ENCODE results near the gene TMEM9.
A peak's percentile ranks its signal among the peaks of the same experiment; 100 is the strongest.

TMEM9 gene

DNA sequence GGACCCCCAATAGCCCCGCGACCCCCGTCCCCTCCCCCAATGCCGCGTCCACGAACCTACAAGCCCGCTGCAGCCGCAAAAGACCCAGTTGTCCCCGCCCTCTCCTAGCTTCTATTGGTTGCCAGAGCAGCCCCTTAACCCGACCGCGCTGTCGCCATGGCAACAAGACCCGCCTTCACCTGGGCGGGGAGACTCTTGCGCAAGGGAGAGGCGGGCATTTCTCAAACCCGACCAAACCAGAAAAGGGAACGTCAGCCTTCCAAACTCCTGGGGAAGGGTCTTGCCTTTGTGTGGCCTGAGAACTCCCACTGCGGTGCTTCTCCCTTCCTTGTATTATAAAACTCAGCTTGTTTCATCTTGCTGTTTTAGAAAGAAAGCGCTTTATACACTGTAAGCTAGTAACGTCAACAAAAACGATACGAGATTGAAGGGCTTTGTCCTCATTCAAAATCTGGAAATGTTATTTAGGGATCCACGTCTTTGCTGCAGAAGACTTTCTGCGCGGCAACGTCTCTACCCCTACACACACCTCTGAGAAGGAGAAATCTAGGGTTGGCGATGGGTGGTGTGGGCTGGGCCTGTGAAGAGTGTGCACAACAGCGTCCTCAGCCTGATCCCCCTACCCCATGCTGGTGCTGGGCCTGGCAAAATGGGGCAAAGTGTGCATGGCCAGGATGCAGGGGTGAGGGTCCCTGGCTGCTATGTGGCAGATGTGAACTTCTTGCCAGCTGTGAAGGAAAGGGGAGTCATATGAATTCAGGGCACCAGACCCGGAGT is at the start of gene TMEM9:
TMEM9 (minus strand) TSS at position 86 of the 777 bp plus-strand sequence. CDS start 551 bp downstream, outside the sequence.
- DNase-seq, result peak; percentile 93

DNA sequence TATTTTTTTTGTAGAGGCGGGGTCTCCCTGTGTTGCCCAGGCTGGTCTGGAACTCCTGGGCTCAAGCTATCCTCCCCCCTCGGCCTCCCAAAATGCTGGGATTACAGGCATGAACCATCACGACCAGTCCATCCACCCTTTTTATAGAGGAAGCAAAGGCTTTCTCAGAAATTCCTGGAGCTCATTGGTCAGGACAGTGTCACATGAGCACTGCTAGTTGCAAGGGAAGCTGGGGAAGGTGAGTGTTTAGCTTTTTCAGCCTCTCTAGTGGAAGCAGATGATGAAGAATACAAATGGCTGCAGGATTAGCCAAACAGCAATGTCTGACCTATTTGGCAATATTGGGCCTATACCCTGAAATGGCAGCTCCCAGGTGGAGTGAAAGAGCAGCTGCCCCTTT is 44.3 kb upstream of the TMEM9 start:
- no peak for DNase-seq

DNA sequence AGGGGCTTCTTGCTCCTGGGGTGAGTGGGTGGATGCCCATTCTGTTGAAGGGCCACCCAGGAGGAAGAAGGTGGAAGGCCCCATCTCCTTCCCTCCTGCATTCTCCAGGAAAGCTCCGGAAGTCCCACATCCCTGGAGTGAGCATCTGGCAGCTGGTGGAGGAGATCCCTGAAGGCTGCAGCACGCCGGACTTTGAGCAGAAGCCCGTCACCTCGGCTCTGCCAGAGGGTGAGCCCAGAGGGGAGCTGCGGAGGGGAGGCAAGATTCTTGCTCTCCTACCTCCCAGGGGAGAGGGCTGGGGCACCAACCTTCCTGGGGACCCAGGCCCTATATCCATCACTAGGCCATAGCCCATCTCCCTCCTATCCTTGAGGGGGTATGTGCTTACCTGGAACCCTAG is 39.8 kb upstream of the TMEM9 start:
- no peak for DNase-seq

DNA sequence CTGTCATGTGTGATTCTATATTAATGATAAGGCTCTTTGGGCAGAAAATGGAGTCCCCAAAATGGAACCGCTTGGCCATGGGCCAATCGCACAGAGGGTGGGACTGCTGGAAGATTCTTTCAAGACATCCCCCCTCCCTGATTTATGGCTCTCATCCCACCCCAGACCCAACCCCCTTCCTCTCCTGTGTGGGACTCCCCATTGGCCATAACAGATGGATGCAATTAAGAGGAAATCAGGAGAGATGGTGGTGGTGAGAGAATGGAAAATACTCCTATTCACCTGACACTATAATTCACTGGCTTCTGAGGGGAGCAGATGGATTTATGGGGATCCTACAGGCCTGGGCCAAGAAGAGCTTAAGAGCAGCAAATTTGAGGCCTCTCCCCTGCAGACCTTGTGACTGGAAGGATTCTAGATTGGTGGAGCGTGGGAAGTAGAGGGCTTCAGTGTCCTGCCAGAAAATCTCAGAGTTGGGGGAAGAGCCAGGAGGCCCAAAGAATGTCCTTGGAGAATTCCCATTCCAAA is 38.1 kb upstream of the TMEM9 start:
- DNase-seq, result no peak

DNA sequence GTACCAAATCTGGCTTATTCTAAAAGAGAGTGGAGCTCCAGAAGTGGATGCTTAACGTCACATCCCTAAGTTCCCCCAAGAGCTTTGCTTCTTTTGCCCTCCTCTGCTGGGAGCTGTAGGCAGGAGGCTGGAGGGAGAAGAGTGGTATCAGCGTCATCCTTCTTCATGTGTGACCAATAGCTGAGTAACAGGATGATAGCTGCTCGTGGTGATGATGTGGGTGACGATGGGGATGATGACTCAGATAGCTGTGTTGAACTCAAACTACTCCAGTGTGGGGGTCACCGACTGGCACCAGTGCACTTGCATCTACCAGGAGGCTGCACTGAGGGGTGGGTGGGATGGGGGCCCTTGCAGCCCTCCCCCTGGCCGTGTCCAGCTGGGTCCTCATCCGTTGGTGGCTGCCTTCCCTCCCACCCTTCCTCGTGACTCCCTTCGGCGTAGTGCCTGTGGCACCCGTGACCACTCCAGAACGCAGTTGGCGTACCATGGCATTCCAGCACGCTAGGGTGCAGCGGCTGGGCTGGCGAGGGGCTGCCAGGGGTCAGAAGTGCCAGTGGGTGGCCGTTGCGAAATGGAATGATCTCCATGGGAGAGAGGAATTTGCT is 37.5 kb upstream of the TMEM9 start:
- no peak for DNase-seq

DNA sequence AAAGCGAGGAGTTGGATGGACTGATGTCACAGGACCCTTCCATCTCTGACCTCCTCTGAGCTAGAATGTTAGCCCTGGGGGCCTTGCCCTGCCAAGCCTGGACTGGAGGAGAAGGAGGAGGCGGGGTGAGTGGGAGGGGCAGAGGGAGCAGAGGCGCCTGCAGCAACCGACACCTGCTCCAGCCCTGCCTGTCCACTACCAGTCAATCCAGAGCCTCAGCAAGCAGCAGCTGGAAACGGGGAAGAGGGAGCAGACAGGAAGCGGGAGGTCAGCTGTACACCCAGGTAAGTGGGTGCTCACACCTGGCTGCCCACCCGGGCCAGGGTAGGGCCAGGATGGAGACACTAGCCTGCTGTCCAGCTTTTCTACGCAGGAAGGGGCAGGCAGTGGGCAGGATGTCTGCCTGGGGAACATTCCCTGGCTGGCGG is 36.4 kb upstream of the TMEM9 start, which contains the start of gene IGFN1:
IGFN1 (plus strand) TSS at position 201 of the 428 bp plus-strand sequence. CDS start 2,470 bp downstream, outside the sequence.
- no peak for DNase-seq

DNA sequence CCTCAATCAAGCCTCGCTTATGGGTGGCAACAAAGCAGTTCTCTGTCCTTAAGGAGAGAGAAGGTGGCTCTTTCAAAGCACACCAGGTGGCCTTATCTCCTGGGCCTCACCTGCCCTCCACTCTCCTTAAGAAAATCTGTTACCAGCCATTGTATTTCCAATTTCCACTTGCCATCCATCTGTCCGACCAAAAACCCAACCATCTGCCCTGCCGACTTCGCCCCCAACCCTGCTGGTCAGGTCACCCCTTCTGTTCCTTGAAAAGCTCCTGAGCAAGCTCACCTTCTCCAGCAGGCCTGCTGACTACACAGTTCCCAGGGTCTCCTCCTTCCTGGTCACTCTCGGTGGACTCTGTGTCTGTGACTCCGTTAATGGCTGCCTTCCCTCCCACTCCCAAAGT is 35.7 kb upstream of the TMEM9 start:
- no peak for DNase-seq

DNA sequence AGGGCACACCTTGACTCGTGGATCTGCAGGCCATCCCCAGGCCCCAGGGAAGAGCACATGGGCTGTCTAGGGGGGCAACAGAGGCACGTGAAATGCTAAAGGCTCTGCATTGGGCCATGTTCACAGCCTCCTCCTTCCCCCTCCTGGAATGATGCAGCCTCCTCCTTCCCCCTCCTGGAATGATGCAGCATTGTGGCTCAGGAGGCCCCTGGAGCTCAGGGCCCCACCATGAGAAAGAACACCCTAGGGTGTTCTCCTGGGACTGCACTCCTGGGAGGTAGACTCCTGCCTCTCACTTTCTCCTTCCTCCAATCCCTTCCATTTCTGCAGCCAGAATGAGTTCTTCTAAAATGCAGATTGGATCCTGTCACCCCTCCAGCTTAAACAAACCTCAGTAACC is 34.8 kb upstream of the TMEM9 start:
- DNase-seq, result no peak

DNA sequence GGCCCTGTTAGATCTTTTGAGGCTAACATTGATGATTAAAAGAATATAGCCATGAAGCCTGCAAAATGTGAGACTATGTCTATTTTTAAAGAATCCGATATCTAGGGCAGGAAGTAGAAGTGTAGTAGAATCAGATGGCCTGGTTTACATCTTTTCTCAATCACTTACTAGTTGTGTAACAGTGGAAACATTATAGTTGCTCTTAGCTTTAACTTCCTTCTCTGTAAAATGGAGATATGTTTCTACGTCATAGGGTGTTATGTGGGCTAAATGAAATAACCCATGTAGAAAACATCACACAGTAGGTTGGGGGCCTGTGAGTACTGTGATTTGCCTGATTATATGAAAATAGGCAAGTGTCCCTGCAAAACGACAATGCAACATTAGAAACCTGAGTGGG is 31.9 kb upstream of the TMEM9 start:
- DNase-seq, result no peak

DNA sequence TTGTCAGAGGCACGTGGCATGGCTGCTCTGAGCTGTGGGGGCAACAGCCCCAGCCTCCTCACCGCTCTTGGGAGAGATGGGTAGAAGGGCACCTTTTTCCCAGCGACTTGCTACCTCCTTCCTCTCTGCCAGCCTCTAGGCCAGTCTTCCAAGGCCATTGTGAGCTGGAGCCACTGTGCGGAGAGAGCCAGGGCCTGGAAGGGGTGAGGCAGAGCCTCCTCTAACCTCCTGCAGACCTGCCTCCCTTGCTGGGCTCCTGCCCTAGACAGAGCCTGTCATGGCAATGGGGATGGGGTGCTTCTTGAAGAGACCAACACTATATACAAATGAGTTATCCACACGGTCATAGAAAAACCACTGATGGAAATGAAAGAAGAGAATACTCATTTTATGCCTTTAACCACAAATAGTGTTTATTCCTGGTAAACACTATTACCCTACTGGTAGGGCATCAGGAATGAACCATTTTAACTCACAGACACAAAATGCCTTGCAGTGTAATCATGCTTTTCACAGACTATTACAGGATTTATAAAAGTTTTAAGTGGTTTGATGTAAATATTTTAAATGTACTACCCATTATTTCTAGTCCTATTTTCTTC is 31.4 kb upstream of the TMEM9 start:
- DNase-seq, result no peak

DNA sequence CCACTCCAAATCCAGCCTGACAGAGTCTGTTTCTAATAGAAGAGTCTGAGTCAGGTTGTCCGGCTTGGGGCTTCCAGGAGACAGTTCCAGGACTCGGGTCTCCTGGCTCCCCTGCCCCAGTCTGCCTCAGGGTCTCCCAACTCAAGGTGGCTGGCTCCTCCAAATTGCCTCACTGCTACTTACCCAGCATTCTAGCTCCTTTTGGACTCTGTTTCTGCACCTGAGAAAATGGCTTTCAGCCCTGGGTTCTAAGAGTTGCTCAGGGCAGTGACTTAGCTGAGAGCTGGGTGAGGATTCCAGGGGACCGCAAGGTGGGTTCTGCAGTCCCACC is 30.8 kb upstream of the TMEM9 start:
- DNase-seq, result no peak

DNA sequence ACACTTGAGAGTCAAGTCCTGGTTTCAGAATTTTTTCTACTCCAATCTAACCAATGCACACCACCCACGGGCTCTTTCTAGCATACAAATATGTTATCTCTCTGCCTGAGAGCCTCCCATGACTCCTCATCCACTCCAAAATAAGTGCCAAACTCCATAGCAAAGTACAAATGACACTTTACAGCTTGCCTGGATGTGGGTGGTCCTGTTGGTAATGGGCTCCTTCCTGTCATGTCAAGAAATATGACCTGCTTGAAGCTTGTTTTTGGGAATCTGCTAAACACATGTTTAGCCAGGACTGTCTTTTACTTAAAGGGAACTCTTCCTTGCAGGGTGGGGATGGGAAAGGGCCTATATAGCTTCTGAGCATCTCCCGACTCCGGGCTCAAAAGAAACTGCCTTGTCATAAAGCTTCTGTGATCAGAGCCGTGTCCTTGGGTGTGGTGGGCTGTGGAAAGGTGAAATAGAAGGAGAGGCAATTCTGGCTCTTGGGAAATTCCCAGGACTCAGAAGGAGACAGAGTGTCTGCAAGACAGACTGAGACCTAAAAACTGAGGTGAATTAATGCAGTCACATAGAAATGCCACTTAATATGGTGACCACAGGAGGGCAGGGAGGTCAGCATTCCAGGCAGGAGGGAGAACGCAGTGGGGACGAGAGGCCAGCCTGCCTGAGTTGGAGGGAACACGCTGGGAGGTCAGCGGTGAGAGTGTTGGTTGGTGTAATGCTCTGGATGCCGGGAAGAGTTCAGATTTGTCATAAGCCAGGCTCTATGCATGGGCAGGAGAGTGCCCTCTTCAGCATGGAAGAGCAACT is 30.2 kb upstream of the TMEM9 start:
- DNase-seq, result no peak

DNA sequence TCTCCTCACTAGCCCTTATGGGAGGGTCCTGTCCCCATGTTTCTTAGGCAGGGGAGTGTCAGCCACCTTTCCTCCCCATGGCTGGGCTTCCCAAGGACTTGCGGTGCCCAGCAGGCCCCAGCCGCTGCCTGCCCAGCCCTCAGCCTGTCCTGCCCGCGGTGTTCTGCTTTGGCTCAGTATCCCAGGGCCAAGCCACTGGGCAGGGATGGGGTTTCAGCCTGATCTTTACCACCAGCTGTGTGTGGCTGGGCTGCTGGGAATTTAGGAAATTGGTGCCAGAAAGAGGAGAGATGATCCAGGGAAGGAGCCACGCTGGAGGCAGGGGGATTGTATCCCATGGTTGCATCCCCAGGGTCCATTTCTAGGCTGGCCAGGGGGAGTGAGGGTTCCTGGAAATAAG is 29.5 kb upstream of the TMEM9 start:
- no peak for DNase-seq

DNA sequence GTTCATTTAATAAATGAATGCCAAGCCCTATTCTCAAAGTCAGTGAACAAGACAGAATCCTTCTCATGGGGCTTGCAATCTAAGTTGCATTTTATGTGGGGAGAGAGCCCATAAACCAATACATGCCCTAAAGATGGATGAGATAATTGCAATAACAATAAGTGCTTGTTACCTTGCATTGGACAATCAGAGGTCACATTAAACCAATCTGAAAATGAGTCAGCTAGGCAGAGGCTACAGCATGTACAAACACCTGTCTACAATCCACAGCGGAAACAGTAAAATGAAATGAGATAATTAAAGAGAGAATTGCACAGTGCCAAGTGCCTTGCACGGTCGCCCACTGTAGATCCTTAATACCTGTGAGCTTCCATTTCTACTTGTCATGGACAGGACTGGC is 28.9 kb upstream of the TMEM9 start:
- DNase-seq, result no peak

DNA sequence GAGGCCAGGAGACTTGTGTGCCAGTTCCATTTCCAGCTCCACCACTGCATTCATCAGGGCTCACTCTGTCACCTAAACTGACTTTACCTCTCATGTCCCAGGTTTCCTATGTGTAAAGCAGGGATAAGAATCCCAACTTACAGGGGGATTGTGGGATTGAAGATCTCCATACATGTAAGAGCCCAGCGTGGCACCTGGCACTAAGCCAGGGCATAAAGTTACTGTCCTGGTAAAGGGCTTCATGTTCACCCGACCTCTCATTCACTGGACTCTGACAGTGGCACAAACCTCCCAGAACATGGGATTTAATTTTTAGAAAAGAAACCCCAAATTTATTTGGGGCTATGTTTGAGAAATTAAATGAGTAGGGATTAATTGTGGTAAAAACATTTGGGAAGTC is 27.5 kb upstream of the TMEM9 start:
- DNase-seq, result no peak

DNA sequence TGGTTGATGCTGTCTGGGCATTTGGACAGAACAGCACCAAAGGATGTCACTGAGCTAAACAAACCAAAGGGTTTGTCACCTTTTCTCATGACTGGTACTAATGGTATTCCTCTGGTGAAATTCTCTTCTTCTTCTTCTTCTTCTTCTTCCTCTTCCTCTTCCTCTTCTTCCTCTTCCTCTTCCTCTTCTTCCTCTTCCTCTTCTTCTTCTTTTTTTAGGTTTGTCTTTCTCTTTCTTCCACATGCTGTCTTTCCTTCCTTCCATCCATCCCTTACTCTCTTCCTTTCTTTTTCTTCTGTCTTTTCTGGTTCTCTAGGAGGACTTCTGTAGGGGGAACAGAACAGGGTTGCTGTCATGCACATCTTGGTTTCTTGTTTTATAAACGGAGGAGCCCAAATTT is 27.0 kb upstream of the TMEM9 start:
- no peak for DNase-seq

DNA sequence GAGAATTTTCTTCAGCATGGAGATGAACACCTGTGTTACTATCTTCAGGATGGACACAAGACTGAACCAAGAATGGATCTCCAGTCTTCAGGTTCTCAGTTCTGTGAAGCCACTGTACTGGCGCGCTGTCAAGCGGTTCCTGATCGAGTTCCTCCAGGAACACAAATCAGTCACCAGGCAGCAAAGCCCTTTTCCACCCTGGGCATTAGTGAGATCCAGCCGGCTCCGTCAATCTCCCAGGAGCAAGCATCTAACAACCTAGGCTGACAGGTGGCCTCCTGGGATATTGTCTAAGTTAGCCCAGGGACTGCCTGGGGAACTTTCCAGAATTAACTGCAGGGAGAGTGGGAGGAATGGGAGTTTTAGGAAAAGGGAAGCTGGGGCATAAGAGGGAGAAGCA is 26.6 kb upstream of the TMEM9 start:
- no peak for DNase-seq

DNA sequence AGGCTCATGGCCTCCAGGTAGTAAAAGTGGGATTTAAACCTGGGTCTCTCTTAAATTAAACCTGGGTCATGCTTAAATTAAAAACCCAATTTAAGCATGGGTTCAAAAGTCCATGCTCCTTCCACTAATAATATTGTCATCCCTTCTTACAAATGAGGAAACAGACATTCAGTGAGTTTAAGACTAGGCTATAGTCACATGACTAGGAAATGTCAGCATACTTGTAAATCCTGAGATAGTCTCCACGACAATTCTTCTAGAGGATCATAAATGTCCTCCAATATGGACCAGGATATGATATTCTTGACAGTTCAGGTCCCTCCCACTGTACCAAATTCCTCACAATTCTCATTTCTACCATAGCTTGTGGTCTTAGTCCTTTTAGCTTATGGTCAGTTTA is 25.9 kb upstream of the TMEM9 start:
- DNase-seq, result no peak

DNA sequence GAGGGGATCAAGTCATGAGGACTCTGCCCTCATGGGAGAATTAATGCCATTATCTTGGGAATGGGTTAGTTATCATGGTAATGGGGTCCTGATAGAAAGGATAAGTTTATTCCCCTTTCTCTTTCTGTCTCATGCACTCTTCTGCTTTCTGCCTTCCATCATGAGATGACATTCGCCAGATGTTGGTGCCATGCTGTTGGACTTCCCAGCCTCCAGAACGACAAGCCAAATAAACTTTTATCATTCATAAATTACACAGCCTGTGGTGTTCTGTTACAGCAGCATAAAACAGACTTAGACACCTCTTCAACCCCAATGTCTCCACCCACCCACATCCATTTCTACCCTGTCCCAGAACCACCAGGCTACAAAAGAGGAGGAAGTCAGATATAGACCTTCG is 24.4 kb upstream of the TMEM9 start:
- no peak for DNase-seq

DNA sequence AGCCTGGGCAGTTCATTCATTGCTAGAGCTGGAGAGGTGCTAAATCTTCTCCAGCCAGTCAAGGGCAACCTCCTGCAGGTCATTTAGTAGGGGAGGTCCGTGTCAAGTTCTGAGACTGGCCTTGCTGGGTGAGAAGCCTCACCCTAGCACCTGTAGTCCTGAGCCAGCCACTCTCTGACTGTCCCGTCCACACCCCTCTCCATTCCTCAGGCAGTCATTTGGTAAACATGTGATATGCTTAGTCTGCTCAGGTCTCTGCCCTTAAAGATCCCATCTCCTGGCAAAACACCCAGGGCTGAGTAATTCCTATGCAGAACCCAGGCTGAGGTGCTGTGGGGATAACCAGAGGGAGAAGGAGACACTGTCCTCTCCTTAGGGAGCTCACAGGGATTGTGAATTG is 22.7 kb upstream of the TMEM9 start:
- no peak for DNase-seq

DNA sequence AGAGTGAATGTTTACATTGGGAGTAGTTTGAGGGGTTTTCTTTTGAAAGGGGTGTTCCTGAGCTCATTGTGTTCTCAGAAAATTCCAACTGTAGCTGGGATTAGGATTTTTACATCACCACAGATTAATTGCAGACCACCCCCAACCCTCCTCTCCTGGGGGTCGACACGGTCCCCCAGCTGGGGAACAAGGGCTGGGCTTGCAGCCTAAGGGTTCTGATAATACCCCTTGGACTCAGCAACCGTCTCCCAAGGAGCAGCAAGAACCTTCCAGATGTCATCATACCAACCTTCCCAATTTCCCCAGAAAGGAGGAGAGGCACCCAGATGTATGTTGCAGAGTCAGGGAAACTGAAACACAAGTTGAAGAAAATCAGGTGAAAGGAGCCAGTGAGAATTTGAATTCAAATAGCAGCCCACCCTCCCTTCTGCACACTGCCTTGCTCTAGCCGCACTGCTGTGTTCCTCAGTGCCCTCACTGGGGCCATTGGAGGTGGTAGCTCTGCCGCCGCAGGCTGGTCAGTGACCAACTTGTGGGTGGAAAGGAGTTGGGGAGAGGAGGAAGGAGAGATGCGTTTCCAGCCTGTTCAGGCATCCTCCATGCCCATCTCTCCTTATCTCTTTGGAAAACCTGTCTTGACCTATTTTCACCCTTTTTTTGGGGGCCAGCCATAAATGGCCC is 21.7 kb upstream of the TMEM9 start:
- DNase-seq, result no peak

DNA sequence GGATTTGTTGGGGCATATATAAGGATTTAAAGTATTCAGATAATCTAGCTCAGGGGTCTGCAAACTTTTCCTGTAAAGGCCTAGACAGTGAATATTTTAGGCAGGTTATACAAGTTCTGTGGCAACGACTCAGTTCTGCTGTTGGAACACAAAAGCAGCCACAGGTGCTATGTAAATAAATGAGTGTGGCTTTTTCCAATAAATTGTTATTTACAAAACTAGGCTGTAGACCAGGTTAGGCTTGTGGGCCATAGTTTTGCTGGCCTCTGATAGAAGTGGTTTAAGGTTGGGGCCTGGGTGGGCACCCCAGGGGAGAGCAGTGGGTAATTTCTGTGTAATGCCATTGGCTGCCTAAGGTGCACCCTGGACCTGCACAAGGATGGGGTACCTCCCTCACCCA is 19.5 kb upstream of the TMEM9 start:
- no peak for DNase-seq

All from GDM1 (cell line).